ACC112 (cell line): Measurements from ENCODE around the gene USH2A.

Source experiments
- H2AFZ ChIP-seq: fragments of 200-600 bp; sonication (generic); one replicate; pipeline ENCODE4 v1.6.0; 2017; ENCODE audit warnings: antibody characterized with exemption, low read length; ENCODE audit not compliant: unreplicated experiment
- H3K27ac ChIP-seq: fragments of 200-600 bp; sonication (generic); 2 replicates; pipeline ENCODE4 v1.5.1; 2014; ENCODE audit warnings: low read depth, mild to moderate bottlenecking, antibody characterized with exemption, low read length, moderate library complexity
- H3K27me3 ChIP-seq: fragments of 200-600 bp; sonication (generic); 2 replicates; pipeline ENCODE4 v1.6.1; 2014; ENCODE audit warnings: mild to moderate bottlenecking, antibody characterized with exemption, low read length, moderate library complexity, mixed read lengths; ENCODE audit not compliant: insufficient read depth
- H3K36me3 ChIP-seq: fragments of 200-600 bp; sonication (generic); 2 replicates; pipeline ENCODE4 v1.6.1; 2016; ENCODE audit warnings: mild to moderate bottlenecking, antibody characterized with exemption, low read length, moderate library complexity, mixed read lengths; ENCODE audit not compliant: insufficient read depth
- H3K4me1 ChIP-seq: fragments of 200-600 bp; sonication (generic); one replicate; pipeline ENCODE4 v1.6.1; 2016; ENCODE audit warnings: low read length, mixed read lengths; ENCODE audit not compliant: insufficient read depth, unreplicated experiment, control insufficient read depth
- H3K4me3 ChIP-seq: fragments of 200-600 bp; sonication (generic); 2 replicates; pipeline ENCODE4 v1.5.1; 2014; ENCODE audit warnings: mild to moderate bottlenecking, low read depth, low read length
- H3K79me2 ChIP-seq: fragments of 200-600 bp; sonication (generic); one replicate; pipeline ENCODE4 v1.6.0; 2016; ENCODE audit warnings: low read length; ENCODE audit not compliant: control insufficient read depth, unreplicated experiment, insufficient read depth

Gene USH2A

GRCh38 chr1:216184126-216184680 lies 239.0 kb downstream of the USH2A start:
- no peak overlapping the region for H3K27ac ChIP-seq
- no peak overlapping the region for H2AFZ ChIP-seq
- no peaks in the 10 kb centered on the region for H3K79me2 ChIP-seq
- H3K4me3 ChIP-seq, result no peak overlapping the region
- no peaks in the 10 kb centered on the region for H3K36me3 ChIP-seq
- H3K4me1 ChIP-seq, result peaks cover 9% of the 10 kb centered on the region
- peaks cover 14% of the 10 kb centered on the region; the same call in 1 of the 2 replicates for H3K27me3 ChIP-seq

- no peak overlapping the region for H3K4me3 ChIP-seq
- peaks cover 17% of the 10 kb centered on the region; the same call in 1 of the 2 replicates for H3K27me3 ChIP-seq
- no peak overlapping the region for H3K27ac ChIP-seq
- H2AFZ ChIP-seq, result no peak overlapping the region
- no peaks in the 10 kb centered on the region for H3K36me3 ChIP-seq
- peaks cover 9% of the 10 kb centered on the region for H3K4me1 ChIP-seq
- H3K79me2 ChIP-seq, result no peaks in the 10 kb centered on the region
These were observed 239.8 kb downstream of the USH2A start for GRCh38 chr1:216183454-216183853.

GRCh38 chr1:216183007-216183406 lies 240.2 kb downstream of the USH2A start:
- Histone ChIP-seq H2AFZ (no peak overlapping the region), H3K4me1 (peaks cover 9% of the 10 kb centered on the region), H3K27me3 (peaks cover 17% of the 10 kb centered on the region; the same call in 1 of the 2 replicates), H3K36me3 (no peaks in the 10 kb centered on the region), H3K4me3 (no peak overlapping the region), H3K27ac (no peak overlapping the region), H3K79me2 (no peaks in the 10 kb centered on the region)

DNA sequence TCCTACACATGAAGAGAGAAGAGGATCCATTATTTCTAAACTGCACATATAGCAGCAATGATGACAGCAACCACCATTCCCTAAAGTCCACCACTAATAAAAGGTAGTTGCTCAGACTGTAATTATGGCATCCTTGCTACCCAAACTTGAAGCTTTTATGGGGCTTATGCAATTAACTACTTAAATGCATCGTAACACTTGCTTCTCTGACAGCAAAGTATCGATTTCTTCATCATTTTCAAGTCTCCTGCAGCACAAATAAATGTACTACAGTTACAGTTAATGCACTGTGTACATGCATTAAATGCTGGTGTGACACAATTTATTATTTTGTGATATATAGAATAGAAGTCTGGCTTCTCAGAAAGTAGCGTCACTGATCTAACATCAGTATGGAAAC lies 241.7 kb downstream of the USH2A start:
- no peak overlapping the region for H3K4me3 ChIP-seq
- peaks cover 17% of the 10 kb centered on the region; the same call in 1 of the 2 replicates for H3K27me3 ChIP-seq
- H3K79me2 ChIP-seq, result no peaks in the 10 kb centered on the region
- H2AFZ ChIP-seq, result no peak overlapping the region
- H3K36me3 ChIP-seq, result no peaks in the 10 kb centered on the region
- H3K4me1 ChIP-seq, result peaks cover 9% of the 10 kb centered on the region
- H3K27ac ChIP-seq, result no peak overlapping the region

- H2AFZ ChIP-seq, result no peak overlapping the region
- no peak overlapping the region for H3K4me3 ChIP-seq
- H3K4me1 ChIP-seq, result peaks cover 9% of the 10 kb centered on the region
- no peak overlapping the region for H3K27ac ChIP-seq
- no peaks in the 10 kb centered on the region for H3K36me3 ChIP-seq
- H3K79me2 ChIP-seq, result no peaks in the 10 kb centered on the region
- H3K27me3 ChIP-seq, result 0 out of 2 replicates have a peak, but pooled peaks cover 3% of the 10 kb centered on the region
These were observed 245.0 kb downstream of the USH2A start for GRCh38 chr1:216178281-216178680.

DNA sequence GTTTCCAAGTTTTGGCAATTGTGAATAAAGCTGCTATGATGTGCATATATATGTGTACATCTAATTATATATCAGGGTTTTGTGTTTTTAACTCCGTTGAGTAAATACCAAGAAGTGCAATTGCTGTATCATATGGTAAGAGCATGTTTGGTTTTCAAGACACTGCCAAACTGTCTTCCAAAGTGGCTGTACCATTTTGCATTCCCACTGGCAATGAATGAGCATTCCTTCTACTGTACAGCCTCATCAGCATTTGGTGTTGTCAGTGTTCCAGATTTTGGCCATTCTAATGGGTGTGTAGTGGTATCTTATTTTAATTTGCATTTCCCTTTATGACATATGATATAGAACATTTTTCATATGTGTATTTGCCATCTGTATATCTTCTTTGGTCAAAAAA lies 246.3 kb downstream of the USH2A start:
- H3K4me3 ChIP-seq, result no peak overlapping the region
- no peaks in the 10 kb centered on the region for H3K79me2 ChIP-seq
- no peak overlapping the region for H3K27ac ChIP-seq
- H3K36me3 ChIP-seq, result no peaks in the 10 kb centered on the region
- H3K4me1 ChIP-seq, result no peaks in the 10 kb centered on the region
- H3K27me3 ChIP-seq, result 0 out of 2 replicates have a peak, but pooled peaks cover 3% of the 10 kb centered on the region
- no peak overlapping the region for H2AFZ ChIP-seq

GRCh38 chr1:216175714-216176113 lies 247.5 kb downstream of the USH2A start:
- Histone ChIP-seq H3K4me3 (no peak overlapping the region), H3K27me3 (0 out of 2 replicates have a peak, but pooled peaks cover 3% of the 10 kb centered on the region), H3K79me2 (no peaks in the 10 kb centered on the region), H3K36me3 (no peaks in the 10 kb centered on the region), H3K4me1 (no peaks in the 10 kb centered on the region), H3K27ac (no peak overlapping the region), H2AFZ (no peak overlapping the region)

DNA sequence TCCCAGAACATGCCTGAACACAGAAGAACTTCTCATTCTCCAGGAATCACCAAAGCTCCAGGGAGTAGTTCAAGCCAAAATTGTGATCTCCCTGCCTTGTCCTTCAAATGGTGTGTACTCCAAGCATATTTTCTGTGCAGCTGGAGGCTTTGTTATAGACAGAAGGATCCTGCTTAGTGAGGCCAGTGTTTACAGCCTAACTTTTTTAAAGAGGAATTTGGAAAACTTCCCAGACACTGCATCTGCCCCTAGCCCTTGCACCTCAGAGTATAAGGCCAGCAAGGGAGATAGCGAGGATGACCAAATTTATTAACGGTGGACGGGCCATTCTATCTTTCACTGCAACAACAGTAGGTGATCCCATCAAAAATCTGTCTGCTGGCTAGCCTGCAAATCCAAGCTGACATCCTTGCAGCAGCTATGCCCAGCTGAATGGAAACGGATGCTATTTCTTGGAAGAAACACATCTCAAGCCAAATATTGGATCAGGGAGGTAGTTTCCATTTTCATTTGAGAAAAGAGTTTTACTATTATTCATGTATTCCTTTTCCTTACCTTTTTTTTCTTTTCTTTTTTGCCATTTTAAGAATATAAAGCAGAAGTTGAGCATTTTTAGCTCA lies 249.8 kb downstream of the USH2A start:
- Histone ChIP-seq H2AFZ (no peak overlapping the region), H3K27me3 (no peaks in the 10 kb centered on the region)

DNA sequence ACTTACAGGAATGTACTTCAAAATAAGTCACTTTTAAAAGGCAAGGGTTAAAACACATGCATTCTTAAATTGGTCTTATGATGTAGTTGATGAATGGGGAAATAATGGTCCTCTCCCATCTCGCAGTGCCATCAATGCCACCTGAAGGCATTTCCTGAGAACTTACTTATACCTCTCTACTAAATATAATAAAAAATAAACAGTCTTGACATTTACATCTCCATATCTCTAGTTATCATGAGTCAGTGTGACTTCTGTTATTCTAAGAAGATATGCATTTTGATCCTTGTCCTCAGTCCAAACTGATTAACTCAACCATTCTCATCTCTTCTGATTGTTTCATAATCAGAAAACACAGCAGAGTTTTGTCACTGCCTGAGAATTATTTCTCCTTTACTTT lies 253.9 kb downstream of the USH2A start:
- H3K79me2 ChIP-seq, result no peaks in the 10 kb centered on the region
- no peaks in the 10 kb centered on the region for H3K27me3 ChIP-seq
- no peak overlapping the region for H3K27ac ChIP-seq
- H2AFZ ChIP-seq, result no peak overlapping the region
- no peaks in the 10 kb centered on the region for H3K4me1 ChIP-seq
- no peak overlapping the region for H3K4me3 ChIP-seq
- no peaks in the 10 kb centered on the region for H3K36me3 ChIP-seq

More for the DNA sequence above, 249.8 kb downstream of the USH2A start:
- H3K27ac ChIP-seq, result no peak overlapping the region
- no peaks in the 10 kb centered on the region for H3K36me3 ChIP-seq
- no peaks in the 10 kb centered on the region for H3K79me2 ChIP-seq
- no peaks in the 10 kb centered on the region for H3K4me1 ChIP-seq
- no peak overlapping the region for H3K4me3 ChIP-seq

- H3K27me3 ChIP-seq, result no peaks in the 10 kb centered on the region
- H3K79me2 ChIP-seq, result no peaks in the 10 kb centered on the region
- no peaks in the 10 kb centered on the region for H3K36me3 ChIP-seq
- no peak overlapping the region for H2AFZ ChIP-seq
- H3K4me1 ChIP-seq, result no peaks in the 10 kb centered on the region
- H3K4me3 ChIP-seq, result no peak overlapping the region
- H3K27ac ChIP-seq, result no peak overlapping the region
These were observed 254.7 kb downstream of the USH2A start for GRCh38 chr1:216168546-216168945.

GRCh38 chr1:216154063-216154462 lies 269.2 kb downstream of the USH2A start:
- H3K27me3 ChIP-seq, result no peaks in the 10 kb centered on the region
- H3K27ac ChIP-seq, result no peak overlapping the region
- no peaks in the 10 kb centered on the region for H3K79me2 ChIP-seq
- H3K36me3 ChIP-seq, result no peaks in the 10 kb centered on the region
- no peaks in the 10 kb centered on the region for H3K4me1 ChIP-seq
- H3K4me3 ChIP-seq, result no peak overlapping the region
- no peak overlapping the region for H2AFZ ChIP-seq
